Measurements from ENCODE around the gene POP4. TPM values are rescaled to one million over a fixed set of nuclear protein-coding genes. Genes with fewer than 3 reads are reported as not detected.

Gene POP4
- total and polyA plus RNA-seq, 2 of the 13 experiments (the other 11 are each of a cell fraction or from before 2014, with no cell fraction given), result 32.2 to 84.0 TPM

DNA sequence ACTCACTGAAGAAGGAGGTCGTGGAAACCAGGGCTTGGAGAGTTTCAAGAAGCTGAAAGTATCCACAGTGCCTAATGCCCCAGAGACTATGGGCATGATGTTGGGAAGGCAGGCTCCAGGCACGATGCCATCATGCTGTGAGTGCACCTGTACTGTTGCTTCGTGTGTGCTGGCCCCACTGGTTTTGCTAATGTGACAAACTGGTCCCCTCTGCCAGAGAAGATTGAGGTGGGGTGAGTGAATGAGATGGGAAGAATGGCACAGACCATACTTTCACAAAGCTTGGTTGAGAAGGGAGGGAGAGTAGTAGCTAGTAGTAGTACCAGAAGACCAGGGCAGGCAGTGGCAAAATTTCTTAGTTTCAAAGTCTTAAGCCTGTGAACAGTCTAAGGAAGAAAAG lies 19.0 kb upstream of the POP4 start:
- no TSS peak for BruUV-seq (replicated peaks)
- Histone ChIP-seq H3K9ac (ENCODE audit: insufficient read depth, low read depth, low read length) (no peak overlapping the region), H4K20me1 (ENCODE audit: insufficient read depth, low read length) (no peaks in the 10 kb centered on the region), H3K4me3 (replicated peaks in 1 of 3; ENCODE audit: insufficient read depth in 1 of 3, low read depth in 2 of 3, low read length in 3 of 3) (no peak overlapping the region), H2AFZ (ENCODE audit: low read length) (no peak overlapping the region), H3K36me3 (replicated peaks in 1 of 2; ENCODE audit: control insufficient read depth in 1 of 2, insufficient read depth in 2 of 2, low read length in 2 of 2) (no peaks in the 10 kb centered on the region), H3K79me2 (ENCODE audit: insufficient read depth, low read length) (no peaks in the 10 kb centered on the region), H3K9me3 (ENCODE audit: low read length) (no peaks in the 10 kb centered on the region), H3K27me3 (ENCODE audit: control insufficient read depth in 1 of 2, insufficient read depth in 2 of 2, low read length in 2 of 2) (peaks cover 0 to 8% of the 10 kb centered on the region in 2 experiments; a peak in 1 of 5 replicates), H3K4me2 (ENCODE audit: low read depth, low read length) (no peak overlapping the region), H3K27ac (ENCODE audit: extremely low read length, insufficient read depth, low read length) (no peak overlapping the region), H3K4me1 (ENCODE audit: insufficient read depth, low read length) (no peaks in the 10 kb centered on the region)
- no peak for ATAC-seq
- no peak for TF ChIP-seq MED8 (CRISPR knock-in tag; IDR thresholded peaks at IDR 0.05; ENCODE audit: insufficient replicate concordance)
- TF ChIP-seq, protein P1, sequence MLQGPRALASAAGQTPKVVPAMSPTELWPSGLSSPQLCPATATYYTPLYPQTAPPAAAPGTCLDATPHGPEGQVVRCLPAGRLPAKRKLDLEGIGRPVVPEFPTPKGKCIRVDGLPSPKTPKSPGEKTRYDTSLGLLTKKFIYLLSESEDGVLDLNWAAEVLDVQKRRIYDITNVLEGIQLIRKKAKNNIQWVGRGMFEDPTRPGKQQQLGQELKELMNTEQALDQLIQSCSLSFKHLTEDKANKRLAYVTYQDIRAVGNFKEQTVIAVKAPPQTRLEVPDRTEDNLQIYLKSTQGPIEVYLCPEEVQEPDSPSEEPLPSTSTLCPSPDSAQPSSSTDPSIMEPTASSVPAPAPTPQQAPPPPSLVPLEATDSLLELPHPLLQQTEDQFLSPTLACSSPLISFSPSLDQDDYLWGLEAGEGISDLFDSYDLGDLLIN (CRISPR knock-in tag; IDR thresholded peaks at IDR 0.05; ENCODE audit: borderline replicate concordance), result no peak
- no peak for TF ChIP-seq ZNF567 (CRISPR knock-in tag; IDR thresholded peaks at IDR 0.05; ENCODE audit: borderline replicate concordance)
- no peak for TF ChIP-seq JUN (CRISPR knock-in tag; IDR thresholded peaks at IDR 0.05)
- no peak for TF ChIP-seq ZNF121 (CRISPR knock-in tag; IDR thresholded peaks at IDR 0.05)
- TF ChIP-seq, protein P2, sequence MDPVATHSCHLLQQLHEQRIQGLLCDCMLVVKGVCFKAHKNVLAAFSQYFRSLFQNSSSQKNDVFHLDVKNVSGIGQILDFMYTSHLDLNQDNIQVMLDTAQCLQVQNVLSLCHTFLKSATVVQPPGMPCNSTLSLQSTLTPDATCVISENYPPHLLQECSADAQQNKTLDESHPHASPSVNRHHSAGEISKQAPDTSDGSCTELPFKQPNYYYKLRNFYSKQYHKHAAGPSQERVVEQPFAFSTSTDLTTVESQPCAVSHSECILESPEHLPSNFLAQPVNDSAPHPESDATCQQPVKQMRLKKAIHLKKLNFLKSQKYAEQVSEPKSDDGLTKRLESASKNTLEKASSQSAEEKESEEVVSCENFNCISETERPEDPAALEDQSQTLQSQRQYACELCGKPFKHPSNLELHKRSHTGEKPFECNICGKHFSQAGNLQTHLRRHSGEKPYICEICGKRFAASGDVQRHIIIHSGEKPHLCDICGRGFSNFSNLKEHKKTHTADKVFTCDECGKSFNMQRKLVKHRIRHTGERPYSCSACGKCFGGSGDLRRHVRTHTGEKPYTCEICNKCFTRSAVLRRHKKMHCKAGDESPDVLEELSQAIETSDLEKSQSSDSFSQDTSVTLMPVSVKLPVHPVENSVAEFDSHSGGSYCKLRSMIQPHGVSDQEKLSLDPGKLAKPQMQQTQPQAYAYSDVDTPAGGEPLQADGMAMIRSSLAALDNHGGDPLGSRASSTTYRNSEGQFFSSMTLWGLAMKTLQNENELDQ (CRISPR knock-in tag; IDR thresholded peaks at IDR 0.05; ENCODE audit: borderline replicate concordance), result no peak
- TF ChIP-seq NCOA2 (CRISPR knock-in tag; IDR thresholded peaks at IDR 0.05), result no peak
- TF ChIP-seq, protein P3, sequence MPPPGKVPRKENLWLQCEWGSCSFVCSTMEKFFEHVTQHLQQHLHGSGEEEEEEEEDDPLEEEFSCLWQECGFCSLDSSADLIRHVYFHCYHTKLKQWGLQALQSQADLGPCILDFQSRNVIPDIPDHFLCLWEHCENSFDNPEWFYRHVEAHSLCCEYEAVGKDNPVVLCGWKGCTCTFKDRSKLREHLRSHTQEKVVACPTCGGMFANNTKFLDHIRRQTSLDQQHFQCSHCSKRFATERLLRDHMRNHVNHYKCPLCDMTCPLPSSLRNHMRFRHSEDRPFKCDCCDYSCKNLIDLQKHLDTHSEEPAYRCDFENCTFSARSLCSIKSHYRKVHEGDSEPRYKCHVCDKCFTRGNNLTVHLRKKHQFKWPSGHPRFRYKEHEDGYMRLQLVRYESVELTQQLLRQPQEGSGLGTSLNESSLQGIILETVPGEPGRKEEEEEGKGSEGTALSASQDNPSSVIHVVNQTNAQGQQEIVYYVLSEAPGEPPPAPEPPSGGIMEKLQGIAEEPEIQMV (CRISPR knock-in tag; IDR thresholded peaks at IDR 0.05; ENCODE audit: low read depth), result no peak
- TF ChIP-seq ZNF850 (CRISPR knock-in tag; conservative IDR thresholded peaks at IDR 0.05), result no peak
- TF ChIP-seq KDM2A (CRISPR knock-in tag; IDR thresholded peaks at IDR 0.05; ENCODE audit: borderline replicate concordance, low read depth), result no peak
- no peak for TF ChIP-seq HES4 (CRISPR knock-in tag; IDR thresholded peaks at IDR 0.05; ENCODE audit: borderline replicate concordance)
- TF ChIP-seq ZFP37 (CRISPR knock-in tag; IDR thresholded peaks at IDR 0.05; ENCODE audit: borderline replicate concordance), result no peak
- no peak for TF ChIP-seq ZNF326 (CRISPR knock-in tag; IDR thresholded peaks at IDR 0.05; ENCODE audit: borderline replicate concordance)
- TF ChIP-seq FOXA3 (CRISPR knock-in tag; IDR thresholded peaks at IDR 0.05), result no peak
- WGBS (ENCODE audit: low lambda C conversion rate), result 0% methylated on average over 3 of the region's 3 CpGs
- POLR2A ChIA-PET, result no interaction called here
- no peak for DNase-seq (ENCODE audit: low spot score)
- CTCF ChIA-PET (ENCODE audit: low intra/inter-chr PET ratio, low total read pairs), result no interaction called here
- intact Hi-C loops (cut with micrococcal nuclease; ENCODE audit: unreplicated experiment), result no loop called here
- in situ Hi-C loops (cut with HindIII; ENCODE audit: extremely low pct_ligation_motif_present, low pct_unique_long_range_greater_than_20kb), result no loop called here
- FAIRE-seq, result no peak
